Cardiac septum (tissue), 1 donor: ENCODE results near the gene ETV3L. TPM values are rescaled to one million over a fixed set of nuclear protein-coding genes. Genes with fewer than 3 reads are reported as not detected.
A peak's percentile ranks its signal among the peaks of the same experiment; 100 is the strongest.
"Not testable (repeated sequence)": the region's sequence is repeated elsewhere in the genome, so short reads cannot be mapped to it uniquely, and the experiment has no call there.

Experiments used
- DNase-seq: peaks from one replicate; pipeline ENCODE4 v3.0.0-alpha.2; 2020; ENCODE audit warnings: low spot score
- intact Hi-C: fragments of 100-400 bp; cut with DNase I; formaldehyde crosslinking; loops from one replicate; pipeline ENCODE4 v1.14.0; 2022
- total RNA-seq: library from RNA; stranded (reverse); fragmentation: NEBNext Ultra II Directional; extraction: Animal tissue kit (Norgen Biotek cat#: 25700); gene quantifications from one replicate; pipeline ENCODE4 v1.2.1, GENCODE V29; 2021
- donor health status: DM: no; HTN: no; CAD: no.

ETV3L gene
- total RNA-seq, 1 donor from 2014 or later: not detected

DNA sequence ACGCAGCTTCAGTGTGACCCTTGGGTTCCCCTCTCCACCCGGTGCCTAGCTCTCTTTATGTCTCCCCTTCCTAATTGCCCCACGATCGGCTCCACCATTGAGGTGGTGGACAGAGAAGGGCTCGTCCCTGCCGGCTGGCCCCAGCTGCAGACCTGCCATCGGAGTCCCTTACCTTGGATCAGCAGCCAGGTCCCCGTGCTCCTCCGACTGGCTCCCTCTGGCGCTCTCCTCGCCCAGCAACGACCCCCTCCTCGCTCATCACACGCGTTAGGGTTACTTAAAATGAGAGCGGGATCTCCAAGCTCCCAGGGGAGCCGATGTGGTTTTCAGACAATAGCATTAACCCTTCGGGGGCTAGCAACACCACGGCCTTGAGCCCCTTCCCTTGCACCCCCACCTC lies 8.1 kb upstream of the ETV3L start:
- DNase-seq: peak; percentile 54
- intact Hi-C loops: no loop called here

DNA sequence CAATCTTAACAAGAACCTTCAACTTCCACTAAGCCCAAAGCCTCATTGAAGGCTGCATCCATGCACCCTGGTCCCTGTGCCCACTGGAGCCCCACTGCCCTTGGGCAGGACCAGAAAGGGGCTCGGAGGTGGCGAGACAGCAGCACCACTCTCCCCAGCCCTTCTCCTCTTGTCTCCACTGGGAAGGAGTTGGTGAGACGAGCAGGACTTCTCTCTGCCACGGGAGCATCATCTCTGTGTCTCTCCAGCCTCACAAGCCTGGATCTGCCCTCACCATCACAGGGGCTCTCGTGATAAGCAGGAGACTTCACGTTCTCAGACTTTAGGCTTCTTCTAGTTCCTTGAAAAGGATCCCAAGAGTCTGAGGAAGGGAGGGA lies 7.2 kb upstream of the ETV3L start:
- intact Hi-C loops: no loop called here
- peak; percentile 29 for DNase-seq

DNA sequence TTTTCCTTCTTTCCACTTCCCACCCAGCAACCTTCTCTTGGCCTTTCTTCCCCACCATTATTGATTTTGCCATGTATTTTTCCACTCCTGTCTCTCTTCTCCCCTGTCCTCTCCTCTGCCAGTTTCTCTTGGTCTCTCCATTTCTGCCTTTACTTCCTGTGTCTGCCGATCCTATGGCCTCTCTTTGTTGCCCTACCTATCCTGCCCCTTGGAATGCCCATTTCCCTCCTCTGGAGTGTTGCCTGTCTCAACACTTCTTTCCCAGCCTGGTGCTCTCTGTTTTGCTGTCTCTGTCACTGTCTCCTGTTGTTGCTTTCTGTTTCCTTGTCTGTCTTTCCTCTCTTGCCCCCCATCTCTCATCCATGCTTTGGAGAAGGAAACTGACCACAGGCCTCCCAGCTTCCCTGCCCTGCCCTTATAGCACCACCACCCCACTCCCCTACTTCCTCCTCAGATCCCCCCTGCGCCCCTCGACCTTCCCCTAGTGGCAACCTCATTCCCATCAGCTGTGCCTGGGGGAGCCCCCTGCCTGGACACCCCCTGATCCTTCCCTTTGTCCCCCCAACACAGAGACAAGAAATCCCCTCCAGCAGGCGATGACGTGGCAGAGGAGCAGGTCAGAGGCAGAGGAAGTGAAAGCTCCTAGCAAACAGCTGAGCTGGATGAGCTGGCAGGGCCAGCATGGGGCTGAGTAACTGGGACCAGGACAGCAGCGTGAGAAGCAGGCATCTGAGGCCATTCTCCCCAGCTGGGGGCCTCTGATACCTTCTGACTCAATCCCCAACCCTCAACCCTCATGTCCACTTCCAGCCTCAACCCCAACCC lies 6.6 kb upstream of the ETV3L start:
- DNase-seq: peak; percentile 76
- intact Hi-C loops: no loop called here

DNA sequence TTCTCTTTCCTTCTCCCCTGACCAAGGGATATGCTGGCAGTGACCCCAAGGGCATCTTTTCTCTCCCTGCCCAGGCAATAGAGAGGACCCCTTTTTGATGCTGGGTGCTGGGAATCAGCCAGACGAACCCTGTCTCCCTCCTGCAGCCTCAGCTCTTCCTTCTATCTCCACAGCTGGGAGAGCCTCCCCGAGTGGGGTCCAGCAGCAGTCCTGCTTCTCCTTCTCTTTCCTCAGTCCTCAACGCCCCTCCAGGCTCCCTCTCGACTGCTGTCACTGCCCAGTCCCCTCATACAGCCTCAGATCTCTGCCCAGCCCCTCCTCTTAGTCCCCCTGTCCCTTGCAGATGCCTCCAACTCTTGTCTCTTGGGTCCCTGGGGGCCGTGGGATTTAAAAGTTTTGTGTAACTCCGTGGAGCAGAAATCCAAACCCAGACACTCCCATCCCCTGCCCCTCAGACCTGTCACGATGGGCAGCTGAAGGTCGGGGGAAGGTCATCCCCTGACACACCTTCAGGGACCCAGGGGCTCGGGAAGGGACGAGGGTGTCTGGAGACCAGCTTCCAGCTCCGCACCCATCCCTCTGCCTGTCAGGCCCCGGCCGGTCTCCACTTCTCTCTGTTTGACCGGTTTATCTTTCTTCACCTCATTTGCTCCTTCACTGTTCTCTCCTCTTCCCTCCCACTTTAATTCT lies 5.8 kb upstream of the ETV3L start:
- peak; percentile 60 for DNase-seq
- intact Hi-C loops: no loop called here

DNA sequence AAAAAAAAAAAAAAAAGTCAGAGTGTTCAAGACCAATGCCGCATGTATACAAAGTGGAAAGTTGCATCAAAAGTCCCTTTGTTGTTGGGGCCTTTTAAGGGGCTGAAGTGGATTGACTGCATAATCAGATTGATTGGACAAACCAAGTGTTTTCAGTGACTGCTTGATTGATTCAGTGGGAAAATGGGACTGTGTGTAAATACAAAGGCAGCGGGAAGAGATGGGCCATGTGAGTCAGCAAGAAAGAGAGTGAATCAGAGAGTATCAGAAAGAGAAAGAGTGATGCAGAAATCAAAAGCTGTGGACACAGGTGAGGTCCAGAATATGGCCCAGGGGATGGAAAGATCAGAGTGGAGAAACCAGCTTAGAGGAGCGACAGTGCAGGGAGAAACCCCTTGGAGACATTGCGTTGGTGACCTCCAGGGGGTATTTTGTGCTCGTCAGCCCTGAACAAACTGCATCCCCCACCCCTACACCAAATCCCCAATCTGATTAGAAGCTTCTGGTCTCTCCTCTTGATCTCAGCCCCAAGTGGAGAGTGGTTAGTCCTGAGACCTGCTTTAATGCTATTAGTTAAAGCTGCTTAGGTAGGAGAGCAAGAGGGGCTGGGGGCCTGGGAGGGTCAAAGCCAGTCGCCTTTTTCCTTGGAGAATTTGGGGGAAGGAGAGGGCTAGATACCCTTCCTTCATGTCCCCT lies 5.1 kb upstream of the ETV3L start:
- intact Hi-C loops: no loop called here
- peak; percentile 24 for DNase-seq

- DNase-seq: peak; percentile 57
- intact Hi-C loops: no loop called here
Measured at GRCh38 chr1:157103268-157103667, 3.7 kb upstream of the ETV3L start.

DNA sequence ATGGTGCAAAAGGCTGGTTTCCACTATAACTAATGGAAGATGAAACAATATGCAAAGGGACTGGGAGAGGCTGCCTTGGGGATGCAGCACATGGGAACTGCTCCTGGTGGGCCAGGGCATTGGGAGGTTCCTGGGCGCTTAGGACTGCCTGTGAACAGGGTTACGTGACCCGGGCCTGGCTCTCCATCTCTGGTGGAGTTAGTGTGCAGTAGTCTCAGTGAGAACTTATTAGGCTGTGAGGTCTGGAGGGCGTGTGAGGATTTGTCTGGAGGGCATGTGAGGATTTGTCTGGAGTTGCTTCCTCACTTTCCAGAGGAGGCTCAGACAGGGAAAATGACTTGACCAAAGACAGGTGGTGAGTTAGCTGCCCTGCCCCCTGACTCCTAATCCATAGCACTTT lies 1.5 kb upstream of the ETV3L start:
- DNase-seq: peak; percentile 10
- intact Hi-C loops: no loop called here

DNA sequence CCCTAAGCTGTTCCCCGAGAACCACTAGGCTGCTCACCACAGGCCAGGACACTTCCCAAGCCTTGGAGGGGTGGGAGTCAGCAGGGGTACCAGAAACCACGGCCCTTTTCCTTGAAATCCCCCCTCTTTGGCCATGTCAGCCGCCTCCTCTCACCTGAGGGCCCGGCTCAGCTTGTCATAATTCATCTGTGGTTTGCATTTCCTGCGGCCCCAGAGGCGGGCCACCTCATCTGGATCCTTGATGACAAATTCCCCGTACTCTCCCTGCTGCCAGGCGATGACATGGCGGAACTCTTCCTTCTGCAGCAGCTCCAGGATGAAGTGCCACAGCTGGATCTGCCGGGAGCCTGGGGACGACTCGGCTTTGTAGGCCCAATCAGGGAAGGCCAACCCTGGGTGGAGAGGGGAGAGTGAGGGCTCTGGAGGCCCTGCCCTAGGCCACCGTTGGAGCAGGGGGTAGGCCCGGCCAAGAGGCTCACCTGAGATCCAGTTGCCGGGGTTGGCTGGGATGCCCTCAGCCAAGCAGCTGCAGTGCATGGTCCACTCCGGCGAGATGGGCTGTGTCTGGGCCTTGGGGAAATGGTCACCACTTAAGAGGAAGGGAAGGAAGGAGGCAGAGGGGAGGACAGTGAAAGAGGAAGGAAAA lies 498 bp downstream of the ETV3L start:
- peak; percentile 69 for DNase-seq
- intact Hi-C loops: not testable (repeated sequence)

DNA sequence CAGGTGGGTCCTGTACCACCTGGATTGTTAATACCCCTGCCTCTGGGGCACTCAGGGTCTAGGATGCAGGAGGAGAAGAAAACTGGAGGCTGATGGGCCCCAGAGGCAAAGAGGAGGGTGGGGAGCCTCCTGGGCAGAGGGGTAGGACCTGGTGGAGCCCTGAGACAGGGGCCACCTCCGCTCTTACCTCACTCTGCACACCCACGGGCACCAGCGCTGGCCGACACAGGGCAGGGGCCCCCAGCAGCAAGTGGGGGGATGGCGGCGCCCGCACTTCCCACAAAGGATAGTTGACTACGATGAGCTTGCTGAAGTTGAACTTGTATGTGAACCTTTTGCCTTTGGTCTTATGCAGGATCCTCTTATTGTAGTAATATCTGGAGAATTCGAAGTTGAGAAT lies 1.1 kb downstream of the ETV3L start:
- DNase-seq: peak; percentile 38
- intact Hi-C loops: no loop called here

GRCh38 chr1:157097692-157098091 lies 1.9 kb downstream of the ETV3L start:
- intact Hi-C loops: no loop called here
- DNase-seq: peak; percentile 62

- intact Hi-C loops: no loop called here
- DNase-seq: peak; percentile 47
Measured at GRCh38 chr1:157096881-157097280, 2.7 kb downstream of the ETV3L start.

DNA sequence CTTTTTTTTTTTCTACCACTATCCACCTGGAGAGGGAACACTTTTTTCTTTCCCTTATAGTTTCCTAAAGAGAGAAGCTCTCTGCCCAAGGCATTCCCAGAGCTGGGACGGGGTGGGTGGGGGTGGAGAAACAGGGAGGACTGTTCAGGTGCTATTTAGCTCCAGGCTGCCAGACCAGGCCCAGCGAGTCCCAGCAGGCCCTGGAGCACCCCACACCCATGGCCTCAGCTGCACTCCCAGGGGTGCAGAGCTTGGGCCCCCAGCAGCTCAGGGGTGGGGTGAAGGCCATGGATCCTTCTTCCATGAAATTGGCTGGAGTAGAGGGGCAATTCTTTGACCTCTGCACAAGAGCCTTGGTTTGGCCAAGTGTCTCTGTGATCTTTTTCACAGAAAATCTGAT lies 4.1 kb downstream of the ETV3L start:
- intact Hi-C loops: no loop called here
- peak; percentile 44 for DNase-seq

DNA sequence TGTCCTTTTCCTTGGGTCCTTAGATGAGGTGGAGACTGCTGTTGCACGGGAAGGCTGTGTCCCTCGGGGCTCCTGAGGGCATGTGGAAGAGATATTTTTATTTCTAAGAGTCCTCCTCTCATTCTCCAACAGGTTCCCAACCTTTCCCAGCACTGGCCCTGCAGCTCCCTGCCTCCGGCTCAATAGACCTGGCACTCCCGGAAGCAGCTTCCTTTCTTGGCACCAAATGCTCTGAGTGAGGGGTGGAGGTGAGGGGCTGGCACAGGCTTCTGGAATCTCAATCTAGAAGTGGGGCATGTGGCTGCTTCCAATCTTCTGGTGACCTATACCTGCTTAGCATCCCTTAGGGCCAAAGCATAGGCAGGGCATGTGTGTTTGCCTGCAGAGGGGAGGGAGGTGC lies 4.5 kb downstream of the ETV3L start:
- peak; percentile 39 for DNase-seq
- intact Hi-C loops: no loop called here

- peak; percentile 76 for DNase-seq
- intact Hi-C loops: no loop called here
Measured at GRCh38 chr1:157092831-157093230, 6.8 kb downstream of the ETV3L start.

DNA sequence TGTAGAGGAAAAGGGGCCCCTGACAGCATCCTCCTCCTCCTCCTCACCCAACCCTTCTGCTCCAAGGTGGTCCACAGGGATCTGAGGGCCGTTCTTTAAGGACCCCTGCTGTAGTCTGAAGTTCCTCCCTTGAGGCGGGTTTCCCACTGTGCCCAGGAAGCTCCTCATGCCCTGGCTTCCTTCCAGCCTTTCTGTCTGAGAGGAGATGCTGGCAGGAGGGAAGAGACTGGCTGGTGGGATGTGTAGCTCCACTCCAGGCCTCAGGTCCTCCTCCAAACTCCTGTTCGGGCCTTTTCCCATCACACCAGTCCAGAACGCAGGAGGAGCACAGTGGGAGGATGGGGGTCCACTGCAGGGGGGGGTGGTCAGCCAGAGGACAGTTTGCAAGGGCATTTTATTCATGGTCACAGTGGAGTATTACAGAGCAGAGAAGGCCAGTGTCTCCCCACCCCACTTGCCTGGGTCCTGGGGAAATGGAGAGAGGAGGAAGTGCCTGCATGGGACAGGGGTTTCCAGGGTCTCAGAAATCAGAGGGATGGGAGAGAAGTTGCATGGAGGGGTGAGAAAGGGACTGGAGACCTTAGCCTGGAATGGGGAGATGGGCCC lies 7.8 kb downstream of the ETV3L start:
- peak; percentile 56 for DNase-seq
- intact Hi-C loops: loop anchor here (1.0 kb wide), 1 partner anchor 65 kb away; no protein-coding TSS in a partner anchor

DNA sequence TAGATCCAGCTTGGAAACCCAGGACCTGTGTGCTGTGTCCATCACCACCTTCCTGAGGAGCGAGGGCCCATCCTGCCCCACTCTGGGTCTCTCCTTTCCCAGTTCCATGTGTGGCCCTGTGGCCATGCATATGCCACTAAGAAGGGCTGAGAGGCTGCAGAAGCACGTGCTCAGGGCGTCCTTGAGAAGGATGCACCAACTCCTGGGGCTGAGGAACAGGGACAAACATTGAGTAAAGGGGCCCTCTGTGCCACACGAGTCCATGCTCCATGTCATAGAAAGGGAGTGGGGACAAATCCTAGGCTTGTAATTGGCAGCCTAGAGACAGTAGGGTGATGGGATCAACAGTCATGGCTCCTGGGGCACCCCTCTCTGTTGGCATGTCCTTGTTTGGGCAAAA lies 8.4 kb downstream of the ETV3L start:
- peak; percentile 41 for DNase-seq
- intact Hi-C loops: loop anchor here (1.0 kb wide), 1 partner anchor 65 kb away; no protein-coding TSS in a partner anchor

DNA sequence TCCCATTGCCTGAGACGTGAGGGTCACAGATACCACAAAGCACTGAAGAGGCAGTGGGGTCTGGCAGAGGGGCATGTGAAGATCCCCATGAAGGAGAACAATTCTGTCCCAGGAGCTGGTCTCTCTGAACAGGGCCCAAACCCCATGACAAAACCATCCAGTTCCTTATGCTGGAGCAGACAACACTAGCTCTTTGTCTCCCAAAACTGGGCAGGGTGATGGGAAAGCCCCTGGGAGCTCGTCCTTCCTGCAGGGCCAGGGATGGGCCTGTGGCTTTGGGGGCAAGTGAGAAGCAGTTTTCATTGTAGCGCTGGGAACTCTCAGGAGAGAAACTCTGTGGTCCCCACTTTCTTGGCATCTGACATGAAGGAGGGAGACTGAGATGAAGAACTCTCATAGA lies 8.8 kb downstream of the ETV3L start:
- peak; percentile 24 for DNase-seq
- intact Hi-C loops: loop anchor here (1.0 kb wide), 1 partner anchor 66 kb away; no protein-coding TSS in a partner anchor

DNA sequence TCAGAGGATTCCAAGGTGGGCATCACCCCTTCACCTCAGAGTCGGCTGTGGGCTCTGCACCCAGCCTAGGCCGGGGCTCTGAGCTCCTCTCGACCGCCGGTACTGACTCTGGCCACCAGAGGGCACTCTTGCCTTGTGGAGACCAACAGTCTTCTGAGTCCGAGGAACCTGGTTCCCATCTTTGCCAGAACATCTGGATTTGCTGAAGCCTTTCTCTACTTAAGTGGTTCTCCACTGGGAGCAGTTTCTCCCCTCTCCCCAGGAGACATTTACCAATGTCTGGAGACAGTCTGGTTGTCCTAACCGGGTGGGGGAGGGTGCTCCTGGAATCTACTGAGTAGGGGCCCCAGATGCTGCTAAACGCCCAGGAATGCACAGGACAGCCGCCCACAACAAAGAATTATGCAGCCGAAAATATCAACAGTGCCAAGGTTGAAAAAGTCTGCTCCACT lies 9.4 kb downstream of the ETV3L start:
- peak; percentile 92 for DNase-seq
- intact Hi-C loops: no loop called here

DNA sequence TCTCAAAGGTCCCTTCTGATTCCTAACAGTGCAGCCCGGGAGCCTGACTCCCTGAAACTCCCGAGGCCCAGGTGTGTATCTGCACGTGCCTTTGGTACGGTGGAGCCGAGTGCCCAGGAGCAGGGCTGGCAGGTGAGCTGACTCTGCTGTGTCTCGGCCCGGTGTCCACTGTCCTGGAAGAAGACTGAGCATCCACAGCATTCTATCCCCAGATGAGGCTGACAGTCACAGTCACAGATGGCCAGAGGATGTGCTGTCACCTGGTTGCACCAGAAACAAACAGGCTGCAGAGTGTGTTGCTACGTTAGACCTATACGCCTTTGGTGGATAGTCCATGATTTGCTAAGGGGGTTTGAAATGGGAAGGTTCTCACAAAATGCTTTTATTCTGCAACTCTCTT lies 9.8 kb downstream of the ETV3L start:
- intact Hi-C loops: no loop called here
- peak; percentile 46 for DNase-seq
